OCI-LY3 (cell line): ENCODE data around the gene GPR158.

Experiments
- EZH2phosphoT487 ChIP-seq: fragments of 200-600 bp; shearing (Covaris generic); IDR thresholded peaks from 2 replicates; pipeline ENCODE4 v1.6.1; 2018; ENCODE audit warnings: antibody characterized with exemption, mixed run types, low read depth
- TF ChIP-seq, protein P1 (sequence below): fragments of 200-600, 300-600 bp; sonication (generic); IDR thresholded peaks from 2 replicates; pipeline ENCODE4 v1.5.1; 2014; ENCODE audit warnings: antibody characterized with exemption, low read length, low read depth

DNA sequence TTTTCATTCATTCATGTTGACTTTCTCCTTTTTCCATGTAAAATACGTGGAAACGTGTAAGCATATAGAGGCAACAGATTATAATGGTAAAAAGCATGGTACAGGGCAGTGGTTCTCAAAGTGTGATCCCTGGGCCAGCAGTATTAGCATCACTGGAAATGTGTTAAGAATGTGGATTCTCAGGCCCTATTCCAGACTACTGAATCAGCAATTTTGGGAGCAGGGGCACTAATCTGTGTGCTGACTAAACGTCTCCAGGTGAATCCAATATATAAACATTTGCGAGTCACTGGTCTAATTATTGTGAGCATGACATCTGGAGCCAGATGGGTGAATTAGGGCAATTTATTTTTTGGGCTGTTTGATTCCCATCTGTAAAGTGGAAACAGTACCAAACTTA is 5.1 kb upstream of the GPR158 start:
- no peak for TF ChIP-seq EZH2phosphoT487
- TF ChIP-seq, protein P1, sequence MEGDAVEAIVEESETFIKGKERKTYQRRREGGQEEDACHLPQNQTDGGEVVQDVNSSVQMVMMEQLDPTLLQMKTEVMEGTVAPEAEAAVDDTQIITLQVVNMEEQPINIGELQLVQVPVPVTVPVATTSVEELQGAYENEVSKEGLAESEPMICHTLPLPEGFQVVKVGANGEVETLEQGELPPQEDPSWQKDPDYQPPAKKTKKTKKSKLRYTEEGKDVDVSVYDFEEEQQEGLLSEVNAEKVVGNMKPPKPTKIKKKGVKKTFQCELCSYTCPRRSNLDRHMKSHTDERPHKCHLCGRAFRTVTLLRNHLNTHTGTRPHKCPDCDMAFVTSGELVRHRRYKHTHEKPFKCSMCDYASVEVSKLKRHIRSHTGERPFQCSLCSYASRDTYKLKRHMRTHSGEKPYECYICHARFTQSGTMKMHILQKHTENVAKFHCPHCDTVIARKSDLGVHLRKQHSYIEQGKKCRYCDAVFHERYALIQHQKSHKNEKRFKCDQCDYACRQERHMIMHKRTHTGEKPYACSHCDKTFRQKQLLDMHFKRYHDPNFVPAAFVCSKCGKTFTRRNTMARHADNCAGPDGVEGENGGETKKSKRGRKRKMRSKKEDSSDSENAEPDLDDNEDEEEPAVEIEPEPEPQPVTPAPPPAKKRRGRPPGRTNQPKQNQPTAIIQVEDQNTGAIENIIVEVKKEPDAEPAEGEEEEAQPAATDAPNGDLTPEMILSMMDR, result no peak
